Stimulated activated CD8-positive, alpha-beta memory T cell treated with anti-CD3 and anti-CD28 coated beads, Interleukin-15, amount 100 ng/mL, for 1 hour (primary cell): ENCODE measurements around the gene SLC23A2.
"Not testable (repeated sequence)": the region's sequence is repeated elsewhere in the genome, so short reads cannot be mapped to it uniquely, and the experiment has no call there.

Experiments used
- DNase-seq: peaks from one replicate; pipeline ENCODE4 v3.0.0-alpha.2; 2020; ENCODE audit warnings: low read depth

SLC23A2 gene

GRCh38 chr20:5001174-5002076, at the start of gene SLC23A2:
Gene SLC23A2 (minus strand): TSS chr20:5001510. CDS start chr20:4932562, 68,948 bp downstream.
- peak; percentile 11 for DNase-seq

DNA sequence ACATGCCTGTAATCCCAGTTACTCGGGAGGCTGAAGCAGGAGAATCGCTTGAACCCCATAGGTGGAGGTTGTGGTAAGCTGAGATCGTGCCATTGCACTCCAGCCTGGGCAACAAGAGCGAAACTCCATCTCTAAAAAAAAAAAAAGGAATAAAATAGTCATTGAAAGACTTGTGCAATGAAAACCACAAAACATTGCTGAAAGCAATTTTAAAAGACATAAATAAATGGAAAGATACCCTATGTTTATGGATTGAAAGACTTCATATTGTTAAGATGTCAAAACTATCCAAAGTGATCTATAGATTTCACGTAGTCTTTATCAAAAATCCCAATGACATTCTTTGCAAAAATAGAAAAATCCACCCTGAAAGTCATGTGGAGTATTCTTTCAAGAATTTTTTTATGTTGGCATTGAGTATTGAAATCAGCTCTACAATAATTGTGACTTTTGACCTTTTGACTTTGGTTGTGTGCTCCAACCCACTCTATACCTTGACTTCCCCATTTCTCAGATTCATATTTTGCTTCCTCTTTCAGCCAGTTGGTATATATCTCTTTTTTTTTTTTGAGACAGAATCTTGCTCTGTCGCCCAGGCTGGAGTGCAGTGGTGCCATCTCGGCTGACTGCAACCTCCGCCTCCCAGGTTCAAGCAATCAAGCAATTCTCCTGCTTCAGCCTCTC, 45.5 kb upstream of the SLC23A2 start:
- DNase-seq = no peak

DNA sequence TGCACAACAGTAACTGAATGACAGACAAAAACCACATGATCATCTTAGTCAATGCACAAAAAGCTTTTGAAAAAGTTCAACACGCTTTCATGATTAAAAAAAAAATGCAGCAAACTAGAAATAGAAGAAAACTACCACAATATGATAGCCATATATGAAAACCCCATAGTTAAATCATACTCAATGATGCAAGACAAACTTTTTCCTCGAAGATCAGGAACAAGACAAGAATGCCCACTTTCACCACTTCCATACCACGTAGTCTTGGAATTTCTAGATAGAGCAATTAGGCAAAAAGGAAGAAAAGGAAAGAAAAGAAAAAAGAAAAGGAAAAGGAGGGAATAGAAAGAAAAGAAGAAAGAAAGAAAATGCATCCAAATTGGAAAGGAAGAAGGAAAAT, 44.6 kb upstream of the SLC23A2 start:
- DNase-seq = no peak

DNA sequence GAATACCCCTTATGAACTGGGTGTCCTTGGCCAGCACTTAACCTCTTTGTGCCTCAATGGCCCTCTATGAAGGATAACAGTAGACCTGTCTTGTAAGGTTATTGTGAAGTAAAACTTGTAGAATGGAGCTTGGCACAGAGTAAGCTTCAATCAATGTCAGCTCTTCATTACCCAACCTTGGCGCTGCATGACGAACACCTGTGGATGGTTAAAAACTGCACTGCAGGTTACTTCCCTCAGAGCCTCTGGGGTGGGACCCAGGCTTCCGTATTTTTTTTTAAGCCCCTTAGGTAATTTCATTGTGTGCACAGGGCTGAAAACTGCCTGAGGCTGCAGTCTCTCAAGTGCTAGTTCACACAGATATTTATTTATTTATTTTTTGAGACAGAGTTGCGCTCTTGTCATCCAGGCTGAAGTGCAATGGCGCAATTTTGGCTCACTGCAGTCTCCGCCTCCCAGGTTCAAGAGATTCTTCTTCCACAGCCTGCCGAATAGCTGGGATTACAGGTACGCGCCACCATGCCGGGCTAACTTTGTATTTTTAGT, 42.8 kb upstream of the SLC23A2 start:
- no peak for DNase-seq

- no peak for DNase-seq
These were observed 40.1 kb upstream of the SLC23A2 start for GRCh38 chr20:5041433-5041832.

GRCh38 chr20:5040345-5040744, 39.0 kb upstream of the SLC23A2 start:
- DNase-seq = no peak

GRCh38 chr20:5039889-5040288, 38.6 kb upstream of the SLC23A2 start:
- DNase-seq = no peak

DNA sequence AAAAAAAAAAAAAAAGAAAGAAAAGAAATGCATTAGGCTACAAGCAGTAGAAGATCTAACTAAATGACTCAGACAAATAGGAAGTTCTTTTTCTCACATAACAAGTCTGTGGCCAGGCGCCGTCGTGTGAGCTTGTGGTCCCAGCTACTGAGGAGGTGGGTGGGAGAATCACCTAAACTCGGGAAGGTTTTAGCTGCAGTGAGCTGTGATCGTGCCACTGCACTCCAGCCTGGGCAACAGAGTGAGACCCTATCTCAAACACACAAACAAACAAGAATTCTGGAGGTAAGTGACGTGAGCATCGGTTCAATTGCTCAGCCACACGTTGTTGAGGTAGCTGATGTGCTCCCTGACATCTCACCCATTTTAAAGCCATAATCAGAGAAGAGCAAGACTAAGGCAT, 37.9 kb upstream of the SLC23A2 start:
- DNase-seq = peak; percentile 2

DNA sequence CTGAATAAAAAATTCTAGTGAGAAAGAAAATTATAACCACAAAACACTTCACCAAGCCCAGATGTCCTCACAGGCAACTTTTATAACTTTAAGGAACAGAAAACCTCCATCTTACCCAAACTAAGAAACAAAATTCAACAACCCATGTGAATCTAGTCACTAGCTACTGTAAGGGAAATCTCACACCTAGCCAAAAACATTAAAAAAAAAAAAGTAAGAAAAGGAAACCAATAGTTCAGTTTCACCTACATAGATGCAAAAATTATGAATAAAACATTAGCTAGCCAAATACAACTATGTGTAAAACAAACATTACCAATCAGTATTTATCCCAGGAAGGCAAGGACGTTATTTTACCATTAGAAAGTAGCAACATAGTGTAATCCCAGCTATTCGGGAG, 35.5 kb upstream of the SLC23A2 start:
- no peak for DNase-seq

GRCh38 chr20:5035518-5035917, 34.2 kb upstream of the SLC23A2 start:
- not testable (repeated sequence) for DNase-seq

- no peak for DNase-seq
These were observed 32.3 kb upstream of the SLC23A2 start for GRCh38 chr20:5033566-5033965.

GRCh38 chr20:5031701-5032100, 30.4 kb upstream of the SLC23A2 start:
- not testable (repeated sequence) for DNase-seq

GRCh38 chr20:5031206-5031557, 29.9 kb upstream of the SLC23A2 start:
- no peak for DNase-seq

- no peak for DNase-seq
These were observed 29.3 kb upstream of the SLC23A2 start for GRCh38 chr20:5030348-5031205.

GRCh38 chr20:5028258-5029059, 27.1 kb upstream of the SLC23A2 start:
- not testable (repeated sequence) for DNase-seq

DNA sequence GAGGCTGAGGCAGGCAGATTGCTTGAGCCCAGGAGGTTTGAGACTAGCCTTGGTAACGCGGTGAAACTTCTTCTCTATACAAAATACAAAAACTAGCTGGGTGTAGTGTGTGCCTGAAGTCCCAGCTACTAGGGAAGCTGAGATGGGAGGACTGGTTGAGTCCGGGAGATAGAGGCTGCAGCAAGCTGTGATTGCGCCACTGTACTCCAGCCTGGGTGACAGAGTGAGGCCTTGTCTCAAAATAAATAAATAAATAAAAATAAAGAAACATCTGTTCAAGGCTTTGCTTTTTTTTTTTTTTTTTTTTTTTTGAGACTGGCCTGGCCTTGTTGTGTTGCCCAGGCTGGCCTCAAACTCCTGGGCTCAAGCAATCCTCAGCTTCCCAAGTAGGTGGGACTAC, 23.7 kb upstream of the SLC23A2 start:
- DNase-seq = no peak

DNA sequence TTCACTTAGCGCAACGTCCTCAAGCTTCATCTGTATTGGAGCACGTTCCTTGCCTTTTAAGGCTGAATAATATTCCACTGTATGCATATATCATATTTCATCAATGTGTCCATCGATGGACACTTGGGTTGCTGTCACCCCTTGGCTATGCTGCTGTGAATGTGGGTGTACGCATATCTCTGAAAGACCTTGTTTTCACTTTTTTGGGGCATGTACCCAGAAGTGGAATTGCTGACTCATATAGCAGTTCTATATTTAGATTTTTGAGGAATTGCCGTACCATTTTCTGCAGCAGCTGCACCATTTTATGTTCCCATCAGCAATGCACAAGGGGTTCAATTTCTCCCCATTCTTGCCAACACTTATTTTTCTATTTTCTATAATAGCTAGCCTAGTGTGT, 22.8 kb upstream of the SLC23A2 start:
- no peak for DNase-seq

DNA sequence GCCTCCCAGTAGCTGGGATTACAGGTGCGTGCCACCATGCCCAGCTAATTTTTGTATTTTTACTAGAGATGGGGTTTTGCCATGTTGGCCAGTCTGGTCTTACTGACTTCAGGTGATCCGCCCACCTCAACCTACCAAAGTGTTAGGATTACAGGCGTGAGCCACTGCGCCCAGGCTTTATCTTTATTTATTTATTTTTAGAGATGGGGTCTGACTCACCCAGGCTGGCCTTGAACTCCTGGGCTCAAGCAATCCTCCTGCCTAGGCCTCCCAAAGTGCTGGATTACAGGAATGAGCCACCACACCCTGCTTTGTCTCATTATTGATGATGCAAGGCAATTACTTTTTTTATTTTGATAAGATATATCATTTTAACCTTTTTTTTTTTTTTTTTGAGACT, 21.9 kb upstream of the SLC23A2 start:
- DNase-seq = not testable (repeated sequence)

- DNase-seq = no peak
These were observed 19.4 kb upstream of the SLC23A2 start for GRCh38 chr20:5020760-5021159.

DNA sequence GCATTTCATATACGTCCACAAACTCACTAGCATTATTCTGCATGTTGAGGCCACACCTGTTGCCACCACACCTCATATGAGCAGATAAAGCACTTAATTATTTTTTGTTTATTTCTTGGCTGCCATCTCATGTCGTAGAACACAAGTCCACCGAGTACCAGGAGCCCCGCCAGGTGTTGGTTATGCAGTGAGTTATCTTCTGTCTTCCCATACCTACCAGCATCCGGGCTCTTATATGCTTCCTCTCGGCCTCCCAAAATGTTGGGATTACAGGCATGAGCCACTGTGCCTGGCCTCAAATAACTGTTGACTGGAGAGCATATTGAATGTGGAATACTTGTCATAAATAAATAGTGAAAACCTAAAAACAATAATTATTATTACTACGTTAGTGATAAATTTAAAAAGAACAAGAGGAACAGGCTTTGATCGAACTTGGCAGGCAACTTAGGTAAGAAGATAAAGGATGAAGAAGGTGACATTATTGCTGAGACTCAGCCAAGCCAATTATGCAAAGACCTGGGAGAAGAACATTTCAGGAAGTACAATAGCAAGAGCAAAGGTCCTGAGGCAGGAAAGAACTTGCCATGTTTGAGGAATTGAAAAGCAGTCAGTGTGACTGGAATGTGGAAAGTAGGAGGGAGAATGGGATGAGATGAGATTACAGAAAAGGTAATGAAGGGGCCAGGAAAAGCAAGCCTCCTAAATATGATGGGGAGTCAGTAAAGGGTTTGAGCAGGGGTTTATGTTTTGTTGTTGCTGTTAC, 12.6 kb upstream of the SLC23A2 start:
- no peak for DNase-seq

DNA sequence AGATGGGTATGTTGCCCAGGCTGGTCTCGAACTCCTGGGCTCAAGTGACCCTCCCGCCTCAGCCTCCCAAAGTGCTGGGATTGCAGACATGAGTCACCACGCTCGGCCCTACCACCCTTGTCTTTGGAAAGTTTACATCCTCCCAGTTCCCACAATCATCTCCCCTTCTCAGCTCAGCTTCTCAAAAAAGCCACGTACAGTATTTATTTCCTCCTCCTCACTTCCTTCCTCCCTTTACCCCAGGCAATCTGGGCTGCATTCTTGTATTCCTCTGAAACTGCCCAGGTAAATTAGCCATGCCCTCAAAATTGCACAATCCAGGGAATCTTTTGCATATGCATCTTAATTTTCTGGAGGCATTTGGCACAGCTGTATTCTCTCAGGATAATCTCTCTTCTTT, 7.4 kb upstream of the SLC23A2 start:
- DNase-seq = no peak
